CD4-positive, CD25-positive, alpha-beta regulatory T cell (primary cell): ENCODE measurements around the gene TNKS1BP1. TPM values are rescaled to one million over a fixed set of nuclear protein-coding genes. Genes with fewer than 3 reads are reported as not detected.
"Not testable (repeated sequence)": the region's sequence is repeated elsewhere in the genome, so short reads cannot be mapped to it uniquely, and the experiment has no call there.

ENCODE experiments used
- ATAC-seq, 2 donors: fragments of 150-1000 bp; cut with Tn5 transposase; one replicate each; pipeline ENCODE4 v1.10.0; 2021; ENCODE audit warnings: low read depth in 2 of 2, moderate number of reproducible peaks in 2 of 2, moderate library complexity in 1 of 2
- DNase-seq, 3 donors: peaks; one replicate each; pipeline versions ENCODE4 v3.0.0 to v3.0.0-alpha.2; 2012 to 2022; ENCODE audit warnings: mixed read lengths in 1 of 3
- H3K27ac ChIP-seq: one replicate; pipeline ENCODE4 v1.7.0; 2013; ENCODE audit warnings: mild to moderate bottlenecking, low read length; ENCODE audit not compliant: insufficient read depth, poor library complexity, severe bottlenecking
- H3K27me3 ChIP-seq: one replicate; pipeline ENCODE4 v1.7.0; 2013; ENCODE audit warnings: low read length; ENCODE audit not compliant: control insufficient read depth, insufficient read depth
- H3K36me3 ChIP-seq: one replicate; pipeline ENCODE4 v1.7.0; 2013; ENCODE audit warnings: mild to moderate bottlenecking, low read length, moderate library complexity; ENCODE audit not compliant: control insufficient read depth, insufficient read depth
- H3K4me1 ChIP-seq: 2 replicates; pipeline ENCODE4 v1.7.0; 2013; ENCODE audit warnings: mild to moderate bottlenecking, low read length; ENCODE audit not compliant: insufficient read depth, control insufficient read depth, poor library complexity, severe bottlenecking
- H3K4me3 ChIP-seq: one replicate; pipeline ENCODE4 v1.7.0; 2013; ENCODE audit warnings: low read depth, mild to moderate bottlenecking, low read length, moderate library complexity
- H3K9me3 ChIP-seq, 2 experiments: 1 replicate in 1 of 2; 2 replicates in 1 of 2; pipeline ENCODE4 v1.7.0; 2013; ENCODE audit warnings: low read length in 2 of 2, mild to moderate bottlenecking in 1 of 2, moderate library complexity in 1 of 2; ENCODE audit not compliant: control insufficient read depth in 2 of 2
- H3K27ac Mint-ChIP-seq, 3 donors: one replicate each; pipeline ENCODE4 v1.8.0; 2020 to 2022; ENCODE audit warnings: mild to moderate bottlenecking in 3 of 3, mixed read lengths in 3 of 3, moderate library complexity in 2 of 3
- H3K27me3 Mint-ChIP-seq: one replicate; pipeline ENCODE4 v1.8.0; 2022; ENCODE audit warnings: mild to moderate bottlenecking, mixed read lengths
- H3K36me3 Mint-ChIP-seq: one replicate; pipeline ENCODE4 v1.8.0; 2020; ENCODE audit warnings: mixed read lengths
- H3K4me1 Mint-ChIP-seq, 4 donors: one replicate each; pipeline ENCODE4 v1.8.0; 2020 to 2022; ENCODE audit warnings: mixed read lengths in 4 of 4, mild to moderate bottlenecking in 1 of 4
- H3K4me3 Mint-ChIP-seq, 4 donors: one replicate each; pipeline ENCODE4 v1.8.0; 2020 to 2022; ENCODE audit warnings: mild to moderate bottlenecking in 4 of 4, mixed read lengths in 4 of 4, moderate library complexity in 3 of 4
- H3K9me3 Mint-ChIP-seq, 7 donors: one replicate each; pipeline ENCODE4 v1.8.0; 2020 to 2022; ENCODE audit warnings: mixed read lengths in 7 of 7, mild to moderate bottlenecking in 3 of 7, moderate library complexity in 2 of 7
- polyA plus RNA-seq, 4 donors: library from polyadenylated mRNA; unstranded; fragments of 300-500 nt; fragmentation: Illumina TruSeq; gene quantifications; one replicate each; pipeline ENCODE4 v1.2.3, GENCODE V29; 2021
- total RNA-seq: library from RNA; stranded (reverse); gene quantifications from one replicate; pipeline ENCODE4 v1.2.3, GENCODE V29; 2022

Gene TNKS1BP1
- total and polyA plus RNA-seq, 5 donors from 2014 or later = 1.5 to 16.3 (median 2.1) TPM

DNA sequence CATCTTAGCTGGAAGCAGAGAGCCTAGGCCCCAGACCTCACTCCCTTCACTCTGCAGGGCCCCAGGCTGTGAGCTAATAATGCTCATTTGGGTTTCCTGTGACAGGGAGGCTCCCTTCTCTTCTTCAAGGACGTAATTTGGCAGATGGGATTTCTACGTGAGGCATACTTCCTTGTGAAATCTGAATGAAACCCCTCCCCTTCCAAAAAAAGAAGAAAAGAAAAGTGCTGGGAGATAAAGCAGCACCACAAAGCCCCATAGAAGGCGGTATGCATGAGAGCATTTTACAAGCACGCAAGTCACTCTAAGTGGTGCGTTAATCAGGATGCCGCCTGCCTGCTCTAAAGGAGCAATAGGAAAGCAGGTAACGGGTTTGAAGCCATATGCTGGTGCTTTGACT, 19.1 kb upstream of the TNKS1BP1 start:
- Histone ChIP-seq H3K9me3 (no peaks in the 10 kb centered on the region), H3K4me3 (no peak overlapping the region), H3K27me3 (peaks cover 6% of the 10 kb centered on the region), H3K36me3 (no peaks in the 10 kb centered on the region), H3K4me1 (no peaks in the 10 kb centered on the region), H3K27ac (no peak overlapping the region)
- Mint-ChIP-seq H3K27ac (no peak overlapping the region), H3K4me3 (no peak overlapping the region), H3K36me3 (no peaks in the 10 kb centered on the region), H3K4me1 (peaks cover 0 to 4% (median under 1%) of the 10 kb centered on the region in 4 donors), H3K9me3 (no peaks in the 10 kb centered on the region), H3K27me3 (peaks cover 12% of the 10 kb centered on the region)
- DNase-seq = no peak
- no peak for ATAC-seq

DNA sequence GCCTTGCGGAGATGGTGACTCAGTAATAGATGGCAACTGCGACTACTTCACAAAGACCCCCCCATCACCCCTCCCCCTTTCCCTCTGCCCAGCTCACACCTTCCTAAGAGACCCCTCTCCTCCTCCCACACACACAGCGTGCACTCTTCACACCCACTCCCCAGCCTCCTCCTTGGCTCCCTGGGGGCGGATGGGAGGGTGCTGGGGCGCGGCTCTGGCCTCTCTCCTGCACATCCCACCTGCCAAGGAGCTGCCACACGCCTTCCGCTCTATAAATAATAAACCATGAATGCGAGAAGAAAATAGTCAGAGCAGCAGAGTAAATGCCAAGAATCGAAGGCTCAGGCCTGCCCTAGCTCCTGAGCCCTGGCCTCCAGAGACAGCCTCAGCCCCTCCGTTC, 17.9 kb upstream of the TNKS1BP1 start:
- no peaks in the 10 kb centered on the region for H3K36me3 Mint-ChIP-seq
- H3K27me3 Mint-ChIP-seq = peaks cover 17% of the 10 kb centered on the region
- ATAC-seq (no peak), DNase-seq (no peak)
- Histone ChIP-seq H3K27ac (no peak overlapping the region), H3K4me1 (no peaks in the 10 kb centered on the region), H3K9me3 (no peaks in the 10 kb centered on the region), H3K36me3 (no peaks in the 10 kb centered on the region), H3K27me3 (peaks cover 6% of the 10 kb centered on the region), H3K4me3 (no peak overlapping the region)
- H3K4me3 Mint-ChIP-seq = no peak overlapping the region
- H3K4me1 Mint-ChIP-seq = peaks cover 0 to 4% (median under 1%) of the 10 kb centered on the region in 4 donors
- H3K9me3 Mint-ChIP-seq = no peaks in the 10 kb centered on the region
- no peak overlapping the region for H3K27ac Mint-ChIP-seq

DNA sequence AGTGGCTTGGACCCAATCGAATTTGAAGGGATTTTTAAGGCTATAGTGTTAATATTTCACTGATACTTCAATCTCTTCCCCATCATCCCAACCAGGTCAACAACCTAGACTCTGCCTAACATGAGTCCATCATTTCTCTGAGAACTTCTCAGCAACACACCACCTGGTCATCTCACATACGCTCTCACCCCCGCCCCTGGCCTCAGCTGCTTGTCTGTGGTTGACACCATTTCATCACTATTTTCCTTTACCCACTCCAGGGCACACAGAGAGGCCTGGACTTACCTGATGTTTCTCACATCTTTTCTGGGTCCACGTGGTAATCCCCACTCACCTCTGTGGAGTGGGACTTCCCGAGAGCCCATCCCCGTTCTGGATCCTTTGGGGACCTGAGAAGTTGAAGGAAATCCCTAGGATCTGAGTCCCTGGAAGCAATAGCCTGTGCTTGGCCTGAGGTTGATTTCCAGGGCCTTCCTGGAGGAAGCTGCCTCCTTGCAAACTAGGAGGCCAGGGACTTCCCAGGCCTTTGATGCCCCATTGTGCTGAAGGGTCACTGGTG, 16.6 kb upstream of the TNKS1BP1 start:
- H3K4me3 ChIP-seq = no peak overlapping the region
- H3K4me1 Mint-ChIP-seq = peaks cover 0 to 9% (median 2%) of the 10 kb centered on the region in 4 donors
- no peaks in the 10 kb centered on the region for H3K36me3 ChIP-seq
- no peak overlapping the region for H3K27ac ChIP-seq
- peaks cover 2% of the 10 kb centered on the region for H3K4me1 ChIP-seq
- no peak for DNase-seq
- no peaks in the 10 kb centered on the region for H3K36me3 Mint-ChIP-seq
- no peak overlapping the region for H3K27ac Mint-ChIP-seq
- H3K27me3 ChIP-seq = peaks cover 6% of the 10 kb centered on the region
- no peak for ATAC-seq
- no peaks in the 10 kb centered on the region for H3K9me3 ChIP-seq
- peaks cover 23% of the 10 kb centered on the region for H3K27me3 Mint-ChIP-seq
- H3K9me3 Mint-ChIP-seq = no peaks in the 10 kb centered on the region
- no peak overlapping the region for H3K4me3 Mint-ChIP-seq

DNA sequence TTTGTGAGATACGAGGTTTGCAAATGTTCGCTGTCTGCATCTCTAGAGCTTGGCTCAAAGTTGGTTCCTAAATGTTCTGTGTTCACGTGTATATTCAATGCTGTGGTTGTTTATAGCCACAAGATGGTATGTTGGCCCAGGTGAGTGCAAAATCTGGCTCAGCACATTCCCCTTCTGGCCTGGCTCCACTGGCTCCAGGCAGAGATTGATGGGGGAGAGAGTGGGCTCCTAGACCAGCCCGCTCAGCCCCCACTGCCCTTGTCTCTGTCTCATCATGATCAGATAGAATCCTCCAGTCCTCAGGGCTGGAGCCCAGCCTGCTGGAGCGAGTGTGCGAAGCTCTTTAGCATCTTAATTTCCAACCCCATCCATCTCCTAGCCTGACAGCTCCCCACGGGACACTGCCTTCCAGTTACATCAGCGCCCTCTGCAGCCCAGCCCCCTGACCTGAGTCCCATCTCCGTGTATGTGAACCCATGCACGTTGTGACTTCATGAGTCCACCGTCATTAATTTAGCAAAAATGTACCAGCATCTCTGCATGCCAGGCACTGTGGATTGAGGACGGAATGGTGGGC, 15.4 kb upstream of the TNKS1BP1 start:
- DNase-seq (no peak), ATAC-seq (no peak)
- Mint-ChIP-seq H3K9me3 (no peaks in the 10 kb centered on the region), H3K4me3 (no peak overlapping the region), H3K36me3 (no peaks in the 10 kb centered on the region), H3K27me3 (peaks cover 23% of the 10 kb centered on the region), H3K4me1 (peaks cover 4 to 12% (median 7%) of the 10 kb centered on the region in 4 donors), H3K27ac (peak overlapping the region in 1 of 3 donors; percentile 47)
- H3K9me3 ChIP-seq = no peaks in the 10 kb centered on the region
- peaks cover 6% of the 10 kb centered on the region for H3K27me3 ChIP-seq
- no peak overlapping the region for H3K27ac ChIP-seq
- H3K4me3 ChIP-seq = no peak overlapping the region
- no peaks in the 10 kb centered on the region for H3K36me3 ChIP-seq
- peaks cover 8% of the 10 kb centered on the region for H3K4me1 ChIP-seq

DNA sequence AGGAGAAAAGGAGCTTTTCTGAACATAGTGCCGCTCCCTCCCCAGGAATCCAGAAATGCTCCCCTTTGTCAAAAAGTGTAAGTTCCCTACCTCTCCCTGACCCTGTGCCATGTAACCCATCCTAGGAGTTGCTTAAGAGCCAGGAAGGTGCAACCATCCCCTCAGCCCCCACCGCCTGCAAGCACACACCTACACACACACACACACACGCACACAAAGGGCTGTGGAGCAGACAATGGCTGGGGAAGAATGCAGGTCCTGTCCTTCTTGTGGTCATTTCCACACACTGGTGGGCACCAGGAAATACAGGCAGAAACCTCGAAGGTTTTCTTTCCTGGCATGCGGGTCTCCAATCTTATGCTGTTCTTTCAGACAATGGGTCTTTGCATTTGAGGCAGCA, 14.6 kb upstream of the TNKS1BP1 start:
- Histone ChIP-seq H3K27me3 (peaks cover 6% of the 10 kb centered on the region), H3K27ac (no peak overlapping the region)
- H3K9me3 Mint-ChIP-seq = no peaks in the 10 kb centered on the region

DNA sequence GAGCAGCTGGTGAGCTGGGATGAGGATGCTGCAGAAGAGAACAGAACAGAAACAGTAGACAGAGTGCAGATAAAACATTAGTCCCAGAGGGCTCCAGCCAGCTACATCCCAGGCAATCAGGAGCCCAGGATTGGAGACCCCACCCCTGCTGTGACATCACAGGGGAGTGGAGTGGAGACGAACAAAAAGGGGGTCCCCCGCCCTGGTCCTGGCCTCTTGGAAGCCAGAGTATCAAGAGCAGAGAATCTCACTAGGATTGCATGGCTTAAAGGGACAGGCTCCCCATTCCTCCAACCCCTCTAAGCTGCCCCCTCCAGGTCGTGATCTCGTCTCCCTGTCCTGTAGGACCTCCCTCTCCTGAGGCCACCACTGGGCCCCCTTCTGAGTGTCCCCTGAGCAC, 13.4 kb upstream of the TNKS1BP1 start, which contains the start of gene P2RX3:
Gene P2RX3 (plus strand): TSS at position 211 of the 400 bp plus-strand sequence. CDS start 199 bp downstream, outside the sequence.
- H3K36me3 Mint-ChIP-seq = no peaks in the 10 kb centered on the region
- H3K27me3 Mint-ChIP-seq = peaks cover 23% of the 10 kb centered on the region
- peaks cover 6% of the 10 kb centered on the region for H3K27me3 ChIP-seq
- peak within 1 kb of the TSS; percentile 32 to 96 (median 84) for H3K27ac Mint-ChIP-seq
- no peaks in the 10 kb centered on the region for H3K9me3 ChIP-seq
- no peak within 1 kb of the TSS for H3K4me3 ChIP-seq
- no peak within 1 kb of the TSS for H3K27ac ChIP-seq
- peaks cover 17% of the 10 kb centered on the region for H3K4me1 ChIP-seq
- DNase-seq = no peak
- ATAC-seq = no peak
- peaks cover 5% of the 10 kb centered on the region for H3K36me3 ChIP-seq
- no peaks in the 10 kb centered on the region for H3K9me3 Mint-ChIP-seq
- H3K4me1 Mint-ChIP-seq = peaks cover 4 to 31% (median 23%) of the 10 kb centered on the region in 4 donors
- H3K4me3 Mint-ChIP-seq = peak within 1 kb of the TSS; percentile 26 to 79 (median 40)

More for the DNA sequence above, 14.6 kb upstream of the TNKS1BP1 start:
- no peaks in the 10 kb centered on the region for H3K36me3 Mint-ChIP-seq
- H3K27ac Mint-ChIP-seq = peak overlapping the region in 2 of 3 donors; percentile 1 to 32
- Histone ChIP-seq H3K9me3 (no peaks in the 10 kb centered on the region), H3K4me1 (peaks cover 16% of the 10 kb centered on the region), H3K4me3 (no peak overlapping the region), H3K36me3 (no peaks in the 10 kb centered on the region)
- no peak overlapping the region for H3K4me3 Mint-ChIP-seq
- peaks cover 4 to 20% (median 15%) of the 10 kb centered on the region in 4 donors for H3K4me1 Mint-ChIP-seq
- DNase-seq (no peak), ATAC-seq (no peak)
- peaks cover 23% of the 10 kb centered on the region for H3K27me3 Mint-ChIP-seq

DNA sequence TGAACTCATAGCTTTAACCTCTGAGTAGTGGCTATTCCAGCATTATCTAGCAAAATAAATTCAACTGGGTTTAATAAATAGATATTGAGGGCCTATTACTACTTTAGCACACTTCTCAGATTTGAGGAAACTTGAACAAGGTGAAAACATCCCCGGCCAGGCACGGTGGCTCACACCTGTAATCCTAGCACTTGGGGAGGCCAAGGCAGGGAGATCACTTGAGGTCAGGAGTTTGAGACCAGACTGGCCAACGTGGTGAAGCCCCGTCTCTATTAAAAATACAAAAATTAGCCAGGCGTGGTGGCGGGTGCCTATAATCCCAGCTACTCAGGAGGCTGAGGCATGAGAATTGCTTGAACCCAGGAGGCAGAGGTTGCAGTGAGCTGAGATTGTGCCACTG, 12.1 kb upstream of the TNKS1BP1 start:
- ATAC-seq, H3K36me3 Mint-ChIP-seq, H3K9me3 ChIP-seq, H3K4me3 ChIP-seq, H3K9me3 Mint-ChIP-seq, H3K27me3 ChIP-seq, DNase-seq: not testable (repeated sequence)
- peaks cover 18% of the 10 kb centered on the region for H3K27me3 Mint-ChIP-seq
- peak overlapping the region; percentile 33 to 98 (median 96) for H3K27ac Mint-ChIP-seq
- Histone ChIP-seq H3K36me3 (peaks cover 18% of the 10 kb centered on the region), H3K27ac (peak overlapping the region; percentile 86), H3K4me1 (peaks cover 17% of the 10 kb centered on the region)
- H3K4me3 Mint-ChIP-seq = peak overlapping the region; percentile 89 to 96 (median 92)
- peaks cover 4 to 37% (median 23%) of the 10 kb centered on the region in 4 donors for H3K4me1 Mint-ChIP-seq
